OCI-LY1 (cell line): ENCODE data around the gene CHN1.

ENCODE experiments used
- H2AFZ ChIP-seq: fragments of 200-600 bp; sonication (generic), shearing (Covaris generic); 2 replicates; pipeline ENCODE4 v1.6.0; 2014; ENCODE audit warnings: antibody characterized with exemption, mild to moderate bottlenecking, low read length
- H3F3A ChIP-seq: fragments of 200-600 bp; sonication (generic), shearing (Covaris generic); 2 replicates; pipeline ENCODE4 v1.6.0; 2014; ENCODE audit warnings: mild to moderate bottlenecking, antibody characterized with exemption, low read length, moderate library complexity; ENCODE audit not compliant: insufficient read depth
- H3K27ac ChIP-seq: fragments of 200-600 bp; sonication (generic); 2 replicates; pipeline ENCODE4 v1.5.1; 2014; ENCODE audit warnings: low read length, mixed run types, mild to moderate bottlenecking, low read depth; ENCODE audit not compliant: poor library complexity, severe bottlenecking
- H3K27me3 ChIP-seq: fragments of 200-600 bp; sonication (generic); 2 replicates; pipeline ENCODE4 v1.6.0; 2014; ENCODE audit warnings: antibody characterized with exemption, mild to moderate bottlenecking, low read length, moderate library complexity; ENCODE audit not compliant: insufficient read depth
- H3K36me3 ChIP-seq: fragments of 200-600 bp; sonication (generic); 2 replicates; pipeline ENCODE4 v1.6.1; 2014; ENCODE audit warnings: mild to moderate bottlenecking, antibody characterized with exemption, low read length, moderate library complexity, mixed read lengths; ENCODE audit not compliant: insufficient read depth
- H3K4me1 ChIP-seq: fragments of 200-600 bp; sonication (generic); 2 replicates; pipeline ENCODE4 v1.5.1; 2014; ENCODE audit warnings: mild to moderate bottlenecking, low read length, moderate library complexity; ENCODE audit not compliant: insufficient read depth, severe bottlenecking
- H3K4me2 ChIP-seq: fragments of 200-600 bp; sonication (generic), shearing (Covaris generic); 2 replicates; pipeline ENCODE4 v1.6.1; 2014; ENCODE audit warnings: low read length
- H3K4me3 ChIP-seq: fragments of 200-600 bp; sonication (generic); 2 replicates; pipeline ENCODE4 v1.5.1; 2014; ENCODE audit warnings: low read length, low read depth, mild to moderate bottlenecking, mixed read lengths; ENCODE audit not compliant: poor library complexity, severe bottlenecking
- H3K79me2 ChIP-seq: fragments of 200-600 bp; shearing (Covaris generic); 2 replicates; pipeline ENCODE4 v1.6.1; 2016; ENCODE audit warnings: mixed run types, low read length, mixed read lengths; ENCODE audit not compliant: insufficient read depth
- H3K9ac ChIP-seq: fragments of 200-600 bp; sonication (generic), shearing (Covaris generic); 2 replicates; pipeline ENCODE4 v1.6.1; 2014; ENCODE audit warnings: mild to moderate bottlenecking, low read length, mixed read lengths
- H3K9me2 ChIP-seq: fragments of 200-600 bp; sonication (generic), shearing (Covaris generic); 2 replicates; pipeline ENCODE4 v1.6.1; 2014; ENCODE audit warnings: low read depth, mild to moderate bottlenecking, low read length, mixed read lengths
- H3K9me3 ChIP-seq: fragments of 200-600 bp; shearing (Covaris generic); 2 replicates; pipeline ENCODE4 v1.6.1; 2014; ENCODE audit warnings: low read length, mixed read lengths
- H4K20me1 ChIP-seq: fragments of 200-600 bp; sonication (generic), shearing (Covaris generic); 2 replicates; pipeline ENCODE4 v1.6.0; 2016; ENCODE audit warnings: mild to moderate bottlenecking, low read length; ENCODE audit not compliant: insufficient read depth
- EZH2 ChIP-seq: fragments of 200-600 bp; sonication (generic), shearing (Covaris generic); IDR thresholded peaks from 2 replicates; pipeline ENCODE4 v1.8.0; 2017; ENCODE audit warnings: borderline replicate concordance, mixed run types, mild to moderate bottlenecking, antibody characterized with exemption, low read length, moderate library complexity, mixed read lengths
- TF ChIP-seq, protein P1 (sequence below): fragments of 200-600 bp; sonication (generic), shearing (Covaris generic); IDR thresholded peaks from 2 replicates; pipeline ENCODE4 v1.5.1; 2017; ENCODE audit warnings: mild to moderate bottlenecking, antibody characterized with exemption, low read length, moderate library complexity, mixed read lengths

Gene CHN1

DNA sequence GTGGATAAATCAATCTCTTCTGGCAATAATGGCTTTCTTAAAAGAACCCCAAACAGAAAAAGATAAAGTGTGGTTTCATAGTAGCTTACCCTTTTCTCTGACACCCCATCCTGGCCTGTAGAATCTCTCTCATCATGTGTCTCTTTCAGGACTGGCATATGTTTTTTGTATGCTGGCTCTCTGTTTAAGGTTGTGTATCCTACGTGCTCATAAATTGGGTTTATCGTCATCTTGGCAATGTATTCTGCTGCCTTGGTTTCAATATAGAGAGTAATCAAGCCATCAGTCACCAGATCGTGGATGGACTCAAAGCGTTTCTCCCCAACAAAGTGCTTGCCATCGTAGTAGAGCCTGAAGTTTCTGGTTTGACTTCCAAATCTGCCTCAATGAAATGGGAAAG lies 127.4 kb downstream of the CHN1 start:
- Histone ChIP-seq H3F3A (no peaks in the 10 kb centered on the region), H3K27ac (no peak overlapping the region), H3K4me3 (no peak overlapping the region), H3K4me2 (no peak overlapping the region), H3K9me2 (no peaks in the 10 kb centered on the region), H3K4me1 (no peaks in the 10 kb centered on the region), H3K79me2 (no peaks in the 10 kb centered on the region), H3K27me3 (no peaks in the 10 kb centered on the region), H3K9ac (no peak overlapping the region), H3K9me3 (no peaks in the 10 kb centered on the region), H2AFZ (no peak overlapping the region), H3K36me3 (no peaks in the 10 kb centered on the region), H4K20me1 (no peaks in the 10 kb centered on the region)
- TF ChIP-seq EZH2, result no peak
- TF ChIP-seq, protein P1, sequence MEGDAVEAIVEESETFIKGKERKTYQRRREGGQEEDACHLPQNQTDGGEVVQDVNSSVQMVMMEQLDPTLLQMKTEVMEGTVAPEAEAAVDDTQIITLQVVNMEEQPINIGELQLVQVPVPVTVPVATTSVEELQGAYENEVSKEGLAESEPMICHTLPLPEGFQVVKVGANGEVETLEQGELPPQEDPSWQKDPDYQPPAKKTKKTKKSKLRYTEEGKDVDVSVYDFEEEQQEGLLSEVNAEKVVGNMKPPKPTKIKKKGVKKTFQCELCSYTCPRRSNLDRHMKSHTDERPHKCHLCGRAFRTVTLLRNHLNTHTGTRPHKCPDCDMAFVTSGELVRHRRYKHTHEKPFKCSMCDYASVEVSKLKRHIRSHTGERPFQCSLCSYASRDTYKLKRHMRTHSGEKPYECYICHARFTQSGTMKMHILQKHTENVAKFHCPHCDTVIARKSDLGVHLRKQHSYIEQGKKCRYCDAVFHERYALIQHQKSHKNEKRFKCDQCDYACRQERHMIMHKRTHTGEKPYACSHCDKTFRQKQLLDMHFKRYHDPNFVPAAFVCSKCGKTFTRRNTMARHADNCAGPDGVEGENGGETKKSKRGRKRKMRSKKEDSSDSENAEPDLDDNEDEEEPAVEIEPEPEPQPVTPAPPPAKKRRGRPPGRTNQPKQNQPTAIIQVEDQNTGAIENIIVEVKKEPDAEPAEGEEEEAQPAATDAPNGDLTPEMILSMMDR, result no peak

DNA sequence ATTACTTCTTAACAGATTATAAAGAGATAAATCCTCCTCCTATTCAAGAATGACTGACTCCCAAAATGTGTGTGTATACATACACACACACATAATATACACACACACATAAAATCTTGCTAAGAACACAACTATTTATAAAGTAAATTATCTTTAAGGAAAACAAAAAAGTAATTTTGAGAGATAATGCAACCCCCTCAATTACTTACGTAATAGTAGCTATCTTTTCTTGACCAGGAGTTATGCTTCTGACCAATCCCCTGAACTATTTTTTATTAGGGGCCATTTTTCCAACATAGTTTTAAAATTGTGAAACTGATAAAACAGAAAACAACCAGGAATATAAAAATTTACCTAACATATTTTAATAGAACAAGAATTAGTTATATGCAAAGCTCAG lies 127.9 kb downstream of the CHN1 start:
- H3K36me3 ChIP-seq, result no peaks in the 10 kb centered on the region
- H3K79me2 ChIP-seq, result no peaks in the 10 kb centered on the region
- no peaks in the 10 kb centered on the region for H3K9me3 ChIP-seq
- TF ChIP-seq, protein P1, result no peak
- no peak for TF ChIP-seq EZH2
- no peak overlapping the region for H3K4me3 ChIP-seq
- no peak overlapping the region for H3K4me2 ChIP-seq
- no peak overlapping the region for H3K9ac ChIP-seq
- H3F3A ChIP-seq, result no peaks in the 10 kb centered on the region
- H3K27ac ChIP-seq, result no peak overlapping the region
- H3K4me1 ChIP-seq, result no peaks in the 10 kb centered on the region
- no peaks in the 10 kb centered on the region for H3K9me2 ChIP-seq
- no peak overlapping the region for H2AFZ ChIP-seq
- H3K27me3 ChIP-seq, result no peaks in the 10 kb centered on the region
- no peaks in the 10 kb centered on the region for H4K20me1 ChIP-seq

DNA sequence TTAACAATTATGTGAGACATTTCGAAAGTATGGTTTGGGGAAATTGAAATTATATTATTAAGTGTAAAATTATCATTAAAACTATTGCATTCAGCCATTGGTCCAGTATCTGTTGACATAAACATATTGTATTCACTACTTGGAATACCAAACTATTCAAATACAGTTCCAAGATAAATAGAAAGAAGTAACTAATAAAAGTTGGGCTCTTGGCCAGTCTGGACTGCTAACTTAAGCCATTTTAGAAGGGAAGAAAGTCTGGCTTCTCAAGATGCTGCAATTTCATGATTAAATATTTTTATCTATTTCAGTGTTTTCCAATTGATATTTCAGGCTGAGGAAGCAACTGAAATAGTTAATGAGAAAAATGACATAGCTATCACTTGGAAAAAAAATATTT lies 131.1 kb downstream of the CHN1 start:
- no peak overlapping the region for H3K9ac ChIP-seq
- H3K4me2 ChIP-seq, result no peak overlapping the region
- H2AFZ ChIP-seq, result no peak overlapping the region
- TF ChIP-seq, protein P1, result no peak
- no peak for TF ChIP-seq EZH2
- no peak overlapping the region for H3K4me3 ChIP-seq
- no peaks in the 10 kb centered on the region for H3K9me2 ChIP-seq
- H3K36me3 ChIP-seq, result no peaks in the 10 kb centered on the region
- no peak overlapping the region for H3K27ac ChIP-seq
- no peaks in the 10 kb centered on the region for H3K79me2 ChIP-seq
- no peaks in the 10 kb centered on the region for H3F3A ChIP-seq
- no peaks in the 10 kb centered on the region for H3K9me3 ChIP-seq
- no peaks in the 10 kb centered on the region for H3K27me3 ChIP-seq
- H3K4me1 ChIP-seq, result no peaks in the 10 kb centered on the region
- H4K20me1 ChIP-seq, result no peaks in the 10 kb centered on the region
